GM12891 (cell line): ENCODE results near the gene PRELID3B.

Experiments
- POLR2A ChIP-seq: IDR thresholded peaks from 2 replicates; pipeline ENCODE4 v1.6.1; 2011; ENCODE audit warnings: low read depth, low read length, control low read depth
- POLR2AphosphoS5 ChIP-seq: IDR thresholded peaks from 2 replicates; pipeline ENCODE4 v1.6.1; 2011; ENCODE audit warnings: low read depth, low read length, control low read depth
- TAF1 ChIP-seq: IDR thresholded peaks from 2 replicates; pipeline ENCODE4 v1.6.1; 2011; ENCODE audit warnings: low read depth, low read length, control low read depth

DNA sequence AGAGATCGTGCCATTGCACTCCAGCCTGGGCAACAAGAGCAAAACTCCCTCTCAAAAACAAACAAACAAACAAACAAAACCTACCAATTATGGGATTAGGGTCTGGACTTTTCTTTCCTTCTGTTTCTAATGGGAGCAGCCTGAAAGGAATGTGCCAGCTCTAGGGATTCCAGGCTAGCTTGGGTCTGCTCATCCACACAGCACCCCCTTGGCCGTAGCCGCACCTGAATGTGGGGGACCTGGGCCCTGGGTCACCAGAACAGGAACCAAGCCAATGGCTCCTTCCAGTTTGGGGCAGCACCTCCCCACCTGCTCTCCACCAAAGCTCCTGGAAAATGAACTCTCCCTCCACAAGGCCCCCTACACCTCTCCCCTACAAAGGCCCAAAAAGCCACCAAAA lies 42.3 kb downstream of the PRELID3B start:
- TF ChIP-seq POLR2A (no peak), POLR2AphosphoS5 (no peak), TAF1 (no peak)
